GM21526 (cell line): ENCODE measurements around the gene PRPF18.

Experiments used
- ATAC-seq: cut with Tn5 transposase; IDR thresholded peaks from one replicate; pipeline ENCODE4 v1.9.1; 2021; ENCODE audit warnings: moderate library complexity; ENCODE audit not compliant: unreplicated experiment, low FRiP score

The PRPF18 gene

DNA sequence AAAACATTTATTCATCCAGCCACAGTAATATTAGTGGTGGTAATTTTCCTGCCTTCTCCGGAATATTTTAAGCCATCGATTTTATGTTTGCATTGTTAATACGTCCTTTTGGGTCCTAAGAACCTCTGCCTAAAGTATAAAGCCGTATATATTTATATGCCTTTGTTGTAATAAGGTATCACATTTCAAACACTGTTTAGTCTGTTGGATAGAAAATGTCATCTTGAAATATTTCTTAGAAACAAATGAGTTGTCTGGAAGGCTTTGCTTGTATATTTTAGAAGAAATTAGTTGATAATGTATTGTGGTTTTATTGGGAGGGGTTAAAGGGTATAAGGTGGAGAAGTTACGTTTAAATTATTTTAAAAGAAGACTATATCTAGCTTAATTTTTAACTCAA, 11.1 kb downstream of the PRPF18 start:
- no peak for ATAC-seq

DNA sequence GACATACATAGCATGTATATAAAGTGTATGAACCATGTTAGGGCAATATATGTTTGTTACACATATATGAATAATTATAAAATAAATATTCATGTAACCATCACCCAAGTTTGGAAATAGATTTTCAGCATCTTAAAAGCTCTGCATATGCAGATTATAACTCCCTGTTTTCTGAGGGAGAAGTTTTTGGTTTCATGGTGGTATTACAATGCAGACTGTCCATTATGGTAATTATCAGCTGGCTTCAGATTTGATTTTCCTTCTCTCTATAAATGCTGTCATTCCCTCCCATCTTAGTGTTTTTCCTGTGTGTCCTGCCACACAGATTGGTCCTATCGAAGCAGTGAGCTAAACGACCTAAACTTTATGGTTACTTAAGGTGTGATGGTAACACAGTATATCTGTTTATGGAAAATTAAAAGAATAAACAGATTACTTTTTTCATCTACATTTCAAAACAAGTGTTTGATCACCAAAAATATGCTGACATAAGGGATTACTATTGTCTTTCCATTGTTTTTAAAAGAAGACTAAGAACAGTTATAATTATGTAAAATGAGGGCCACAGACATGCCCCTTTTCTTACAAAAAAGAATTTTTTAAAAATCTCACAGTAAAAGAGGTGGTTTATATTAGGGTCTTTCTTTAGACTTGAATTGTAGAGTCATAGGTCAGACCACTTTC, 17.7 kb downstream of the PRPF18 start:
- ATAC-seq, result no peak

DNA sequence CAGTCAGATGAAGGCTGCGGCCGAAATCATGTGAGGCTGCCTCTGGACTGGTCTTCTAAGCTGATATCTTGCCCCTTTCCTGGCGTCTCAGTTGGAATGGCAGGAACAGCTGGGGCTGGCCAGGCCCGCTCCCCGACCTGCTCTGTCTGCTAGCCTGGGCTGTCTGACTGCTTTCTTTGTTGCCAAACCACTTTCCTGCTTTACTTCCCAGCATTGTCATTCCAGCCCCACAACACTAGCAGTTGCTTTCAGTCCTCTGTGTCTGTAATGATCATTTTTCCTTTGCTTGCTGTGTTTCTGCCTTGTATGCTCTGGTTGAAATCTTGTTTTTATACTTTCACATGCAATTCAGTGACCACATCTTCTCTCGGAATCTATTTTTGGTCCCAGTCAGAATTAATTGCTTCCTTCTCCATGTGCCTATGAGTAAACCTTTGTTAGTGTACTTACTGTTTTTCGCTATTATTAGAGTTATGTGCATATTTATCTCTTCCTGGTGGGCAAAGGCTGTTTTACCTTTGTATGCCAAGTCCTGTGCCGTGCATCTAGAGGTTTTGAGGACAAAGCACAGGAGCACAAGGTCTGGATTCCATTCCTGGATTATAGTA, 21.6 kb downstream of the PRPF18 start:
- ATAC-seq, result no peak

DNA sequence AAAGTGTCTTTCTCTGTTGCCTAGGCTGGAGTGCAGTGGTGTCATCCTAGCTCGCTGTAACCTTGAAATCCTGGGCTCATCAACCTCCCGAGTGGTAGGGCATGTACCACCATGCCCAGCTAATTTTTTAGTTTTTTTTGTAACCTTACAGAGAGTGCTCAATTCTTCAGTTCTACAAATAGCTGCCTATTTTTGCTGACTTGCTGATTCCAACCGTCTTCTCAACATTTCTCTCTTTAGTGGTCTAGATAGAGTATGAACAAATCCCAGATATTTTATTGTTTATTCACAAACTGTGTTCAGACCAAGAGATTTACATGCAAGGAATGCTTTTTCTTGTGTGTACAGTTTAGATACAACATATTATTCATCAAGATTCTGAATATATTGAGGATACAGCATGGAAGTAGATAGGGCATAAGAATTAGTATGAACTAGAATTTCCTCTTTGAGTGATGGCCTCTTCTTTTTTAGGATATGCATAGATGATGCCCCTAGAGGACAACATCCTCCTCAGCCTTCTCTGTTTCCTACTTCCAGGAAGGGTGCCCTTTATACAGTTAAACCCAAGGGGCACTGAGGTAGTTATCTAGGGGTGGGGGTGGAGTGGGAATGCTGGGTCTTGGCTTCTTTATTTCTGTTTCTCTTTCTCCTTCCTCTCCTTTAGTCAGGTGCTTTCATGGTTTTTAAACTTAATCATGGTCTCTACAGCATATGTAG, 26.0 kb downstream of the PRPF18 start:
- no peak for ATAC-seq

DNA sequence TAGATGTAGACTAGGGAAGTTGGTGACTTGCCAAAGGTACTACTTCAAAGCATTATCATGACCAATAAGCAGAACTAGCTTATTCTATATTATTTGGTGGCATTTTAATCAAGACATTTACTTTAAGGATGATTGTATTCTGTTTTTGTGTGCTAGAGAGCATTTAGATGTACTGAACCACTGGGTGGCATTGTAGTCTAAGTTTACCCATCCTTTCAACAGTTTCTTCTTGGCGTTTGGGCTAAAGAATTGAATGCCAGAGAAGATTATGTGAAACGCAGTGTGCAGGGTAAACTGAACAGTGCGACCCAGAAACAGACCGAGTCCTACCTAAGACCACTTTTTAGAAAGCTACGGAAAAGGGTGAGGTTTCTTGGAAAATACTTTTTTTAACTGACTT, 26.8 kb downstream of the PRPF18 start:
- ATAC-seq, result no peak

DNA sequence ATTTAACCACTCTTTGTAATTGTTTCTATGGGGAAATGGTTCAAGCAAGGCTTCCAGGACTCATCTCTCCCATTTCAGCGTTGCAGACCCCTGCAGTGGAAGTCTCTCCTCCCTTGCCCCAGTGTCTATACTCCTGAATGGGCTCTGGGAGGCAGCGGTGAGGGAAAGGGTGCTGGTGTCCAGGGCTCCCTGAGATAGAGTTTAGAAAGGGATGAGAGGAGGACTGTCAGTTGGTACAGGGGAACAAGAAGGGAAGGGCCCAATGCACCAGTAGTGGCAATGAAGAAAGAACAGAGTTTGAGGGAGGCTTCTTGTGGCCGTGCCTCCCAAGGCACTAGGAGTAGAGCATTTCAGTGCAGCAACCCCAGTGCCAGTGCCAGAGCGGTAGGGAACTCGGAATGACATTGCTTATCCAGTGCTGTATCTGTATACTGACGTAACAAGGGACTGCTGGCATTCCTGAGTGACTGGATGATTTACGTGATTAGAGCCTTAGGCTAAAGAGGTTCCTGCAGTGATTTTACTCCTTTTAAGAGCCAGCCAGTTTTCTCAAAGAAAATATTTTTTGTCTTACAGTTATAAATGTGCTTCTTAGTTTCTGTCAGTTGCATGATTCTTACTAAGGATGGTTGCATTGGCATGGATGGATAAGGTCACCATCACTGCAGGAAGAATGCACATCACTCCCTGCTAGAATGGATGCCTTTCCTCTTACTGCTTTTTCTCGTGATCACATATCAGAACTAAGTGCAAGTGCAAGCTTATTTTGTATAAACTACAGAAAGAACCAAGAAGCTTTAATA, 28.0 kb downstream of the PRPF18 start:
- ATAC-seq, result no peak

DNA sequence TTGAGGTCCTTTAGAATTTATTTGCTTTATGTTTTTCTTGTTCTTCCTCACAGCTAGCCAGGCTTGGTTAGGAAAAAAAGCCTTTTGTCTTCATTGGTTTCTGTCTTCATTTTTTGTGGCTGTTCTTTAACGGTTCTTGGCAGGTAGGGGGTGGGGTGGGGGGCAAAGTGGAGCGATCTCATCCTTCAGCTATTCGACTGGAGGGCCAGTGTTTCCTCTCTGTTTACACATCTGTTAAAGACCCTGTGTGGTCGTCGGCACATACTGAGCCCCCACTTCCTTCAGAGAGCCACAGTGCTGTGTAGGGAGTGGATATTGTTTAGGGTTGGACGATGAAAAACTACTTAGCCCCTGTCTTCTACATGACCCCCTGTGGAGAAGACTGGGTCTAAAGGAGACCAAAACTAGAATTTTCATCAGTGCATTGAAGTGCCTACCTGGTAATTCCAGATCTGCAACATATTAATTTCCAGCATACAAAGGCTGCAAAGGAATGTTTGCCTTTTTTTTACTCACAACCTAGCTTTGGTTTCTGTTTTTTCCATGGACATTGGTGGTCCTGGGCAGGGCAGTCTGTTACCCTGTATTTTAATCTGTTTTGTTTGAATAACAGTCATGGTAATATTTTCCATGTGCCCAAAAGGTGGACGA, 29.0 kb downstream of the PRPF18 start:
- no peak for ATAC-seq

DNA sequence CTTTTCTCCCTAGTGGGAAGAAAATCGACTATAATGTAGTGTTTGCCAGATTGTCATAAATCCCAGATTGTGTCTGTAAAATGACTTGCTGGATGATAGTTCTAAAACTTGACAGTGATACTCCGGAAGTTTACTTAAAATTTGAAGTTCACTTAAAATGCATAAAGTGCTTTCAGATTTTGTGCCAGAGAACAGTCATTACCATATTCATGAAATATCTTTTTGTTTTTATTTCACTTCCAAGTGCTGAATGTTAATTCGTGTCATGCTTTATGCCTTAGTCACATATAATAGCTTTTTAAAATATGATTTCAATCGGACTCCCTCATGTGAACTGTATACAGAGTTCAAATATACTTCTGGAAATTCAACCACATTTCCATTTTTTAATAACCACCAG, 30.4 kb downstream of the PRPF18 start:
- ATAC-seq, result no peak

DNA sequence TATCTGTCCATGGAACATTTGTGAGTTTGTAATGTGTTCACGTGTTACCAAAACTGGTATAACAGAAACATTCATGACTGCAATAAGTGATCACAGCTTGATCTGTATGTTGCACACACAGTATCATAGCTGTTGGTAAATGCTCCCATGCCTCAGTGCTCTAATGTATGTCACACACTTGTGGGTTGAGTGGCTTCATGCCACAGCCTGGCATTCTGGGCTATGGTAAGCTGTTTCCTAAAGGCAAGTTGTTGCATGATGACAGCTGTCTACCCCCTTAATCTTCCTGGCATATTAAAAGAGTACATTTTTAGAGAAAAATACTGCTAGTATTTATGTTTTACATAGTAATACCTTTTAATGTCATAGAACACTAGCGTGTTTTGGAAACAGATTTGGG, 35.2 kb downstream of the PRPF18 start:
- no peak for ATAC-seq

DNA sequence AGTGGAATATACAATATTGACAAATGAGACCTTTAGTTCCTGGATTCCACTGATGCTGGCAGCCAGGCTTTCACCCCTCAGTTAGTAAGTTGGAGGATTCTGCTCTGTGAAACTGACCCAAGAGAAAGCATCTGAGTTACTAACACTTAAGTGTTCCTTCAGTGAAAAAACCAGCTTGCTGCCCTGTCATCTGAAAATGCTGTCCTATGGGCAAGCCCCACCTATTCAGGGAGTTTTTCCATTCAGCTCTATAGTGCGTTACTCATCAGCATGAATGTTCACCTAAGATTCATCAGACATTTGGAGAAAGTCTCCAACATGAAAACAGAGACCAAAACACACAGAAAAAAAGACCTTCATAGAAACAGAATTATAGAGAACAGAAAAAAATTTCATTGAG, 37.9 kb downstream of the PRPF18 start:
- ATAC-seq, result no peak

DNA sequence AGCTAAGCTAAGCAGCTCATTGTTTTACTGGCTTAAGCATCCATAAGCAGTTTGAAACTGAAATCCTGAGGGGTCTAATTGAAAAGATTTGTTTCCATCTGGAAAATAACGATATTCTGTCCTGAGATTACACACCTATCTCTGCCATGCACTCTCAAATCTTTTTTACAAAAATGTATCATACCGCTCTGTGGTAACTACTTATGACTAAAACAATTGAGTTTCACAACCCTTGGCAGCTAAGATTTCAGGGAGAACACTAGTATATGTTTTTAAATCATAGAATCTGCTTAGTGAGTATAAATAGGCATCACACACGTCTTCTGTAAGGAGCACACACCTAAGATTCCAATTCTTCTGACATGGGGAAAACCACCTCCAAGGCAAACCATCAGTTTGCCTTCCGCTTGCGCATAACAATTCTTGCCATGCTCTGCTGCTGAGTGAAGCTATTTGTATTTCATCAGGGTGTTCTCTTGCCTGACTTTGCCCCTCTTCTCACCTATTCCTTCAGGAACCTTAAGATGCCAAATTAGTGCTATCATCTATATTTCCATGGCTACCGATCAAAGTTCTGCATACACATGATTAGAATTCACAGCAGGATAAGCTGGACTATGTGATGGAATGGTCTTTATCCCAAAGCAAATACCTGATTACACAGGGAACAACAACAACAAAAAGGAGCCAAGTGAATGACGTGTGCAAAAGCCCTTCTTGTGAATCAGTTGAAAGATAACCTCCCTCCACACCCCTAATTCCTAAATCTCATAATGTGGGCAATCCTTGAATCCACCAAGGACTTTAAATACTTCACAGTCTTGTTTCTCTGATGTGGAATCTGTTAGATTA, 40.9 kb downstream of the PRPF18 start:
- ATAC-seq, result no peak

DNA sequence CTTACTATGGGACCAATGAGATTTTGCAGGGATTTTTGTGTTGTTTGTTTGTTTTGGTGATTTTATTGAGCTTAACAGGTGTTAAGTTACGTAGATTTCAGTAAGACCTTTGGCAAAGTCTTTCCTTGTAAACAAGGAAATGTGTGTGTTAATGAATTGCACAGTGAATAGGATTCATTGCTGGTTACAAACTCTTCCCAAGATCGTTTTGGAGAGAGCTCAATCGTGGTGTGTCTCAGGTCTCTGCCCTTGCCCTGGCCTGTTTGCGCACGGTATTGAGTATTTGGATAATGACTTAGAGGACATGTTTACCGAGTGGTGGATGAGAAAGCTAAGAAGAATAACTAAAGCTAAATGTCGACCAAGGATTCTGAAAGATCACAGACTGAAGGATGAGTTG, 41.9 kb downstream of the PRPF18 start:
- ATAC-seq, result no peak

DNA sequence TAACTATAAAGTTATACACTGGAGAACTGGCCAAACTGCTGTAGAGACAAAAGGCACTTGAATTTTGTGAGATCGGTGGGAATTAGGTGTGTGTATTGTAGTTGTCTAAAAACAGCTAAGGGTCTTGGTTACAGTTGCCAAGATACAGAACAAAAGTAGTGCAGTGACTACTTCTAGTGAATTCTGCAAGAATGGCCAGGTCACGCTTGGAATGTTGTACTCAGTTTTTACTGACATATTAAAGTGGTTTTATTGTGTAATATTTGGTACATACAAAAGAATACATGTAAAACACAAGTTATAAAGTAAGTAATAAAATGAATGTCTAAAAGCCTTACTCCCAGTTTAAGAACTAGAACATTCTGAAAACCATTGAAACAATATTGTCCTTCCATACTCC, 42.4 kb downstream of the PRPF18 start:
- ATAC-seq, result no peak

DNA sequence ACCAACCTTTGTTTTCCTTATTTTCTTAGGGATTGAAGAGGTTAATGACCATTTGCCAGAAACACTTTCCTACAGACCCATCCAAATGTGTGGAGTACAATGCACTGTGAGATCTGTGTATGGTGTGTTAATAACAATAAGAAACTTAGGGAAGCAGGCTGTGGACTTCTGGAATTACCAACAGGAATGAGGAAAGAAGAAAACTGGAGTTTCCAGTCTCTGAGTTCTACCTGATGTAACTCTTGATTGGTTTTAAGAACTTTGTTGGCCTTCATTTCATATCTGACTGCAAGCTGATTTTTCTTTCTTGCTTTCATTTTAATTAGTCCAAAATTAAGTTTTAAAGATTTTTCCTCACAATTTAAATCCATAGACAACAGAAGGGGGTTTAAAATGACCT, 43.5 kb downstream of the PRPF18 start:
- ATAC-seq, result no peak

DNA sequence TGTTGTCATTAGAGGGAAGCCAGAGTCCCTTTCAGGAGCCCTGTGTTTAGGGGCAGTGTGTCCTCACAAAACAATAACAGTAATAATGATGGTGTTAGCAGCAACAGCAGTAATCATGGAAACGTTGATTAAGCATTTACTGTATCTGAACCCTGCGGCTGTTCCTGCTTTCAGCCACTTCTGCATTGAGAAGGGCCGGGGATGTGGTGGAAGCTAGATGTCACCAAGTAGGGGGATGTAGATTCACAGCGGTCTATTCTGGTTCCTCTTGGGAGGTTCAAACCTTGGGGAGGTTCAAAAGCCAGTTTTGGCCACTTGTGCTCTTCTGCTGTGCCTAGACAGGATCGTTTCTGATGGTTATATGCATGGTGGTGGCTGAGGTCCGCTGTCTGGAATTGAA, 44.8 kb downstream of the PRPF18 start:
- ATAC-seq, result no peak

DNA sequence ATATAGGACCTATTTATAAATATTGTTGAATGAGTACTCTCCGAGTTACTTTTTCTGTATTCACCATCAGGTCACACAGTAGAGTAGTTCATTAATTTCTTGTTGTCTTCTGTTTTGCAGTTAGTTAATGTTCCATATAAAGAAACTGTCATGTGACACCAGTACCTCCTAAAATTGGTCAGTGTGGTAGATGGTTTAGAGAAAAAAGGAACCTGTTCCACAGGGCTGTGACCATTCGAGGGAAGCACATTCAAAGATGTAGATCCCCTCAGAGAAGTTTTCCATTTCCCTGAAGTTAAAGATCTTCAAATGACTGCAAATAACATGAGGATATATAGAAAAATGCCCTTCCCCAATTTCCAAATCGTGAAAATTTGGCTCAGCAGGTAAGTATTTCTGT, 45.7 kb downstream of the PRPF18 start:
- no peak for ATAC-seq

DNA sequence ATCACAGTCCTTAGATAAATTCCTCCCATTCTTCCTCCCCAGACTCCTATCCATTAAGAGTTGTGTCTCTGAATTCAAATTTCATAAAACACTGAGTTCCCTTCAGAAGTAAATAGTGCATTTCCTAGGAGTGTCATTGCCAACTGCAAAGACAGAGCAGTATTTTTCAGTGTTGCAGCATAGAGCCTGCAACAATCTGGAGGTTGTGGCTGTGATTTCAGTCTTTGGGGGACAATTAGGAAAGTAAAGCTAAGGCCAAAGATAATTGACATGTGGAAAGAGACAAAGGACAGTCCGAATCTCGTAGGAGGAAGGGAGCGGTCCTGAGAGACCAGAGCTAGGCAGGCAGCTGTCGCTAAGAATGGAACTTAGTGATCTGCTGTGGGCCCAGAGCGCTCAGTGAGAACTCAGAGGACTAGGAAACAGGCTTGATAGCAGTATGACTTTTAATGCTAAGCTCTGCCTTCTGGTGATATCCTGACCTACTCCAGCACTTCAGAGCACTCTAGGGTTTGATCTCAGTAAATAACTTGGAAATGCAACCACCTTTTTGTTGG, 46.2 kb downstream of the PRPF18 start:
- ATAC-seq, result no peak

DNA sequence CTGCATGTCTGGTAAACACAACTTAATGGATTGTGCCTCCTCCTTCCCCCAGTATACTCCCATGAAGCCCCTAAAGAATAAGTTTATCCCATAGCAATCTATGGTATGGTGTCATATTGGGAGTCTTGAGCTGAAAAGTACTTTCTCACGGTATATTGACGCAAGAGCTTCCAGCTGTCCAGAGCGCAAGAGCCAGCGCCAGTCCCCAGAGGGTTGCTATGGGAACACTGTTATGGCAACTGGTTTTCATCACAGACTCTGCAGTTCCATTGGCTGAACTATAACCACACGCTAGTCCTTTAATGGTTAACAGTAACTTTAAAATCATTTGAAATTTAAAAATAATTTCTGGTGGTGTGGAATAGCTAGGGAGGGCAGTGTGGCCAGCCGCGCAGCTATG, 46.9 kb downstream of the PRPF18 start:
- ATAC-seq, result no peak

DNA sequence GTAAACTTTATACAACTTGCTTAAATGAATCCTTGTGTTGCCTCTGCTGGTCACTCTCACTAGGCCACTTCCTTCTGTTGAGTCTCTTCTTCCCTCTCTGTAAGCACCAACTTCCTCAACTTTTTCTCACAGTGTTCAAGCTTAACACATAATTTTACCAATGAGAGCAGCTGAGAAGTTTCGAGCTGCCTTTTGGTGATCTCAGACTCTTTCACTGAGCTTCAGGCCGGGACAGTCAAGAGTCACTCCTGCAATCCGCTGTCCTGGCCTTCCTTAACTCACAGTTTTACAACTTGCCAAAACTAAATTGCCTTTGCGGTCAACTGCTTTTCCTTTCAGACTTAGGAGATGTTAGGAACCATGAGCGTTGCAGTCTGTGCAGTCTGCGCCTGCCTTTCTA, 47.4 kb downstream of the PRPF18 start:
- ATAC-seq, result no peak

DNA sequence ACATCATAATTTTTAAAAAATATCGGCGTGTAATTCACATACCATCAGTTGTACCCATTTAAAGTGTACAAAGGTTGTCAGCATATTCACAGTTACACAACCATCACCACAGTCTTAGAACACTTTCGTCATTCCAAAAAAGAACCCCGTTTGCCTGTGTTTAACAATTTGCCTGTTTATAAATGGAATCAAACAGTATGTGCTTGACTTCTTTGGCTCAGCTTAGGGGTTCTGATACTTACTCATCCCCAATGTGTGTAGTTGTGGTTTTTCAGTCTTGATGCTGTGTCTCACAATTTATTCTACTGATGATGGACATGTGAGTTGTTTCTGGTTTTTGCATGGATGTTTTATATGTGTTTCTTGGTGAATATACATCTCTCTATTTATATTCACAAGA, 50.0 kb downstream of the PRPF18 start:
- ATAC-seq, result no peak
